NCI-H2107 (cell line): ENCODE measurements around the gene SYNDIG1L.

Experiments
- DNase-seq: peaks from one replicate; lab custom pipeline; 2025; lab: John Stamatoyannopoulos, UW

SYNDIG1L gene

GRCh38 chr14:74429221-74429691 lies 3.2 kb upstream of the SYNDIG1L start:
- DNase-seq: no peak

- no peak for DNase-seq
These were observed 1.6 kb upstream of the SYNDIG1L start for GRCh38 chr14:74427651-74428050.

DNA sequence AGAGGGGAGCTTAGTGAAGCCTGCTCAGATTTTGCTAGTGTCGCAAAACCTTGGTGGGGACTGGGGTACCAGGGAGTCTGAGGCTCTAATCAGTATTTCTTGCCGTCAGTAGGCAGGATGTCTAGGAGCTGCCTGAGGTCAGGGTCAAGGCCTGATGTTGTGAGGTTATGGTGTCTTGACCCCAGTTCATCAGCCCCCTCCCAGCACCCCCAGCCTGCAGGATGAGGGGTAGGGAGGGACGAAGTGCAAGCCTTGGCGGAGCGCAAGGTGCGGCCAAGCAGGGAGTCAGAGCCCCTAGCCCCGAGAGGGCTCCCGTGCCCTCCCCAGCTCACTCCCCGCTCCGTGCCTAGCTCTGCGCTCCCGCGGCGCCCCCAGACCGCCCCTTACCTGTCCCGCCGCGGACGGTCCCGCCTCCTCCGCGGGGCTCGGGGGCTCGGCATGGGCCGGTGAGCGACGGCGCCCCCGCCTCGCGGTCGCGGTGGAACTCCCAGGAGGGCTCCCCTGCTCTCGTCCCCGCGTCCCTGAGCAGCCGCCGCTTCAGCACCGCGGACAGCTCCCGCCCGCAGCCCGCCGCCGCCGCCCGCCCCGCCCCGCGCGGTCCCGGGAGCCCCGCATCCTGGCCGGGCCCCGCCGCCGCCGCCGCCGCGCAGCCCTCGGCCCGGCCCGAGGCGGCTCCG lies 347 bp downstream of the SYNDIG1L start:
- DNase-seq: no peak

GRCh38 chr14:74424606-74425005 lies 1.4 kb downstream of the SYNDIG1L start:
- no peak for DNase-seq

- DNase-seq: no peak
These were observed 2.8 kb downstream of the SYNDIG1L start for GRCh38 chr14:74423246-74423645.

- no peak for DNase-seq
These were observed 4.0 kb downstream of the SYNDIG1L start for GRCh38 chr14:74421981-74422380.

GRCh38 chr14:74419086-74419485 lies 6.9 kb downstream of the SYNDIG1L start:
- no peak for DNase-seq

DNA sequence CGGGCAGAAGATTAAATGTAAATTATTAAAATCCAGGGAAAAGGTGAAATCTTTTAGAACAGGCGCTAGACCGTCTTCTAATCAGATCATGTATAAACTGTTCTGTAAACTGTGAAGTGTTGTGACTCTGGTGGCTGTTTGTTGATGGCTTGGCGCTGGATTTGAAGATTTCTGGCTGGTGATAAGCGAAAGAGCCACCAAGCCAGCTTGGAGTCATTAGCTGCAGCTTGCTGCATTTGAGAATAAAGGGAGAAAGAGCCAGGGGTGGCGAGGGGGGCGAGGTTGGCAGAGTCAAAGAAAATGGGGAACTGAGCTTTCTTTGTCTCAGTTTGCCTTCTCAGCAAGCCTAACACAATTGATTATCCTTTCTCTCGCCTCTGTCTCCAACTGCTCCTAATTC lies 8.0 kb downstream of the SYNDIG1L start:
- DNase-seq: no peak

DNA sequence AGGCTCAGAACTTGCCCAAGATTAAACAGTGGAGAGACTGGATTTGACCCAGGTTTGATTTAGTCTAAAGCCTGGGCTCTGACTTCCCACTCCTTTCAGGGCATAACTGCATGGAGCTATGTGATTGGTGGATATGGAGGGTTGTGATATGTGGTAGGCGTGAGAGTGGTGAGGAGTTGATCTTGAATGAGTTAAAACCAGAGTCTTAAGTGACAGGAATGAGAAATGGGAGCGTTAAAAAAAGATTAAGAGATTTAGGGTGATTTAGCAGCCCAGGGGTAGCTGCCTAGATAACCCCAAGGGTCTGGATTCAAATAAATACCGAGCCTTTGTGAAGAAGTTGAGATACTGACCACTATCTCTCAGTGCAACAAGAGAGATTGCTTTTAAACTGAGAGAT lies 8.4 kb downstream of the SYNDIG1L start:
- DNase-seq: no peak

DNA sequence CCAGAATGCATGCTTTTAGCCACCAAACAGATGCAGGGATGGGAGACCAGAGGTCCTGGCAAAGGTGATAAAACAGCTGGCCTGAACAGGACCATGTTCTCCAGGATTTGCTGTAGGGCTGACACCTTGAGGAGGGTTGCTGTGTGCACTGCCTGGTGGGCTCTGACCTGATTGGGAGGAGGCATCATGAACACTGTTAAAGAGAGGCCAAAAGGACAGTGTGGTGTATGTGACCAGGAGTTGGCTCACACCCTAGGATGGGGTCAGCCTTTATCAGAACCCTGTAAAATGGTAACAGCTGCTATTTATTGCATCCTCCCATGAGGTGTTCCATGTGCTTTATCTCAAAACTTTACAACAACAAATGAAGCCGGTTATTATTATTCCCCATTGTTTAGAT lies 8.8 kb downstream of the SYNDIG1L start:
- DNase-seq: no peak

- no peak for DNase-seq
These were observed 10.9 kb downstream of the SYNDIG1L start for GRCh38 chr14:74415115-74415437.

- no peak for DNase-seq
These were observed 11.5 kb downstream of the SYNDIG1L start for GRCh38 chr14:74414403-74415114.

GRCh38 chr14:74413627-74414026 lies 12.4 kb downstream of the SYNDIG1L start:
- DNase-seq: no peak

DNA sequence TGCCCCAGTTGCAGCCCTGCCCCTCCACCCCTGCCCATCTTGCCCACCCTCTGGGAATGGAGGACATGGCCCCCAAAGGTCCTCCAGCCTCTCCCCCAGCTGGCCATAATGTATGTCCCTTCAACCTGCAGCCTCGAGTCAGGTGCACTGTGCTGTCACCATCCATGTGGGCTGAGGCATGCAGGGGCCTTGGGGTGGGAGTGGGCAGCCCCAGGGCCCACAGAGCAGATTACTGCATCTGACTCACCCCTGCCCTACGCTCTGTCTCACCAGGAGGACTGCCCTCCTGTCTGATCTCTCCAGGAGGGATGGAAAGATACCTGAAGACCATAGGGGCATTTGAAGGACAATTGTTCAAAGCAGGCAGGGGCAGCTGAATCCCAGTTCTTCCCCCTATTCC lies 13.3 kb downstream of the SYNDIG1L start:
- DNase-seq: no peak

DNA sequence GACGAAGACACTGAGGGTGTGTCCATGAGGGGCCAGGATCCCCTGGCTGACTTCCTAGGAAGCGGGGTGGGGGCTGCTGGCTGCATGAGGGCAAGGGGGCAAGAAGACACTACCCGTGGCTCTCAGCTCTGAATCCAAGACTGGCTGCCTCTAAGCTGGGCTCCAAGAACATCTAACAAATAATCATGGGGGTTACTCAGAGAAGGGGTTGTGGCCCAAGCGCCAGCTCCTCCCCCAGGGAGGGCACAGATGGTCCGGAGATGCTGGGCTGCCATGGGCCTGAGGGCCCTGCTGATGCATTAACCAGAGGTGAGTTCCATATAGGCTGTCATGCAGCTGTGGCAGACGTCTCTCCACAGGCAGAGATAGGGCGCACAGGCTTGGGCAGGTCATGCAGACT lies 14.3 kb downstream of the SYNDIG1L start:
- DNase-seq: no peak

DNA sequence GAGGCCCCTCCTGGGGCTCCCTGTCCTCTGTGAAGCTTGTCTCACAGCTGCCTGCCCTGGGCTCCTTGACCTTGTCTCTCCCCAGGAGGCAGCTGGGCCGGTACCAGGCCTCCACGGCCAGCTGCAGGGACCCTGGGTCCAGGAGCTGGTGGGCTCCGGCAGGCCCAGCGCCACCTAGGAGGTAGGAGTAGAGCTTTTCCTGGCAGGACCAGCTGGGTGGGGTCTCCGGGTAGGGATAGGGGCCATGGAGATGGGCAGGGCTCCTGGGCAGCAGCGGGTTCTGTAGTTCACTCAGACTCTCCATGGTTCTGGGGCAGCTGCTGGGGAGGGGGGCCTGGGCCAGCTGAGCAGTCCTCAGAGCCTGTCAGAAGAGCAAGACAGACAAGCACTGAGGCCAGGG lies 16.6 kb downstream of the SYNDIG1L start:
- DNase-seq: no peak

- DNase-seq: no peak
These were observed 17.1 kb downstream of the SYNDIG1L start for GRCh38 chr14:74408870-74409269.

DNA sequence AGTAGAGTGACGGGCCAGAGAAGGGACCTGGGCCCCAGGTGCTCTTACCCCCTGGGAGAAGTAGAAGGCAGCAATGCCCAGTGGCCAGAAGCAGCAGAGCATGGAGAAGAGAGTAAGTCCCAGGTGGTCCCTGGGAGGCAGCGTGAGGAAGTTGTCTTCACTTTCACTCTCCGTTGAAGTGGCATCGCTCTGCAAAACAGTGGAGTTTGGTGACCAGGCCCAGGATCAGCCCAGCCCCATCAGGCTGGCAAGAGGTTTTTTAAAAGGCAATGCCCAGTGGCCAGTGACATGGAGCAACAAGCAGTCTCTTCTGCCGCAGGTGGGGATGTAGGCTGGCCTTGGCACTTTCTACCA lies 18.2 kb downstream of the SYNDIG1L start:
- DNase-seq: no peak

GRCh38 chr14:74407021-74407800 lies 18.8 kb downstream of the SYNDIG1L start:
- no peak for DNase-seq

GRCh38 chr14:74405663-74406062 lies 20.3 kb downstream of the SYNDIG1L start:
- DNase-seq: no peak

DNA sequence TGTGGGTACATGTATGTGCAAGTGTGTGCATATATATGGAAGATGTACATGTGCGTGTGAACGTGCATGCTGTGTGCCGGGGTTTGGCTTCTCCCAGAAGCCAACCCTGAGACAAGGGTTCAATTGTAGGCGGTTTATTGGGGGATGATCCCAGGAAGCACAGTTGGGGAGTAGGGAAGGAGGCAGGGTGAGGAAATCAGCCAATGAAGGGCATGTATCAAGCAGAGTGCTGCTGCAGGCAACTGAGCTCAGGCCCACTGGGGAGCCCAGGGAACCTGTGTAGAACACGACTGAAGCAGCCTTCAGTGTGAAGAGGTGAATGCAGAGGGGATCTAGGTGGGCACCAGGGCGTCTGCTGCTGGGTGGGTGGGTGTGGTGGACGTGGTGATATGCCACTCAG lies 21.6 kb downstream of the SYNDIG1L start:
- no peak for DNase-seq

DNA sequence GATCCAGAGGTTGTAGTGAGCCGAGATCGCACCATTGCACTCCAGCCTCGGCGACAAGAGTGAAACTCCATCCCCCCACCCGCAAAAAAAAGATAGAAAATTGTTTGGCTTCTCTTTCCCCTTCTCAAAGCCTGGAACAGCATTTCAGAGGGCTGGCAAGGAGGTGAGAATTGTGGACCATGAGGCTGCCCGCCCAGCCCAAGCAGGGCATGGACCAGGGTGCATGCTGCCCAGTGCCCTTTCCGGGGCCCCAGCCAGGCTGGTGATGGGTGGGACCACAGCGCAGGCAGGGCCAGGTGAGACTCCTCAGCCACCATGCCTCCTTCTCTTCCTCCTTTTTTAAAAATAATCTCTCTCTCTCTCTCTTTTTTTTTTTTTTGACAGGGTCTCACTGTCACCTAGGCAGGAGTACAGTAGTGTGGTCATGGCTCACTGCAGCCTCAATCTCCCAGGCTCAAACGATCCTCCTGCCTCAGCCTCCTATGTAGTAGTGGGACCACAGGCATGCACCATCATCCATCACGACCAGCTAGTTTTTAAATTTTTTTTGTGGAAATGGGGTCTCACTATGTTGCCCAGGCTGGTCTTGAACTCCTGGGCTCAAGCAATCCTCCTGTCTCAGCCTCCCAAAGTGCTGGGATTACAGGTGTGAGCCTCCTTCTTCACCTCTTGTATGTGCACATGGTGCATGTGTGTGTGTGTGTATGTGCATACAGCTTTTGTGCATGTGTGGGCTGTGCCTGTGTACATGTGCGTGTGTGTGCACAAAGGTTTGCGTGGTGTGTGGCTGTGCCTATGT lies 22.2 kb downstream of the SYNDIG1L start:
- DNase-seq: no peak
